HEK293 (cell line): ENCODE data around the gene SLC49A3.

Source experiments
- CTCF ChIA-PET: fragments of 350-600 bp; formaldehyde crosslinking; extraction: SDS; loops from one replicate; lab custom pipeline; 2021; ENCODE audit warnings: antibody characterized with exemption; lab: Yijun Ruan, JAX
- POLR2A ChIA-PET: fragments of 300-600 bp; formaldehyde crosslinking; extraction: SDS; loops from one replicate; lab custom pipeline; 2020; ENCODE audit warnings: antibody characterized with exemption, inconsistent platforms; lab: Yijun Ruan, JAX
- H3K27ac ChIP-seq: fragments of 200-500 bp; sonication (Bioruptor generic); 2 replicates; pipeline ENCODE4 v1.5.1; 2014; ENCODE audit warnings: low read depth, low read length, control low read depth, inconsistent platforms; ENCODE audit errors: extremely low read depth
- H3K36me3 ChIP-seq, 2 experiments: fragments of 200-500 bp in 1 of 2; sonication (Bioruptor generic) in 1 of 2; 1 replicate in 1 of 2; 2 replicates in 1 of 2; pipeline ENCODE4 v1.5.1; 2014 to 2017; ENCODE audit warnings: inconsistent platforms in 2 of 2, low read length in 2 of 2; ENCODE audit not compliant: control insufficient read depth in 2 of 2, insufficient read depth in 1 of 2
- H3K4me1 ChIP-seq: fragments of 200-500 bp; sonication (Bioruptor generic); 2 replicates; pipeline ENCODE4 v1.5.1; 2014; ENCODE audit warnings: mild to moderate bottlenecking, low read length, inconsistent platforms; ENCODE audit not compliant: control insufficient read depth, insufficient read depth
- H3K4me3 ChIP-seq: 2 replicates; pipeline ENCODE4 v1.5.1; 2011; ENCODE audit warnings: low read depth, mild to moderate bottlenecking, control low read depth, low read length, moderate library complexity
- H3K9me3 ChIP-seq: fragments of 200-500 bp; sonication (Bioruptor generic); 2 replicates; pipeline ENCODE4 v1.5.1; 2014; ENCODE audit warnings: low read depth, low read length, inconsistent platforms; ENCODE audit not compliant: control insufficient read depth, insufficient read depth
- BCL11A ChIP-seq: fragments of 450-650 bp; formaldehyde crosslinking; IDR thresholded peaks from 2 replicates; pipeline ENCODE4 v1.5.1; 2016; ENCODE audit warnings: low read depth, missing biosample characterization, missing genetic modification characterization
- BCL11B ChIP-seq: fragments of 450-650 bp; formaldehyde crosslinking; IDR thresholded peaks from 2 replicates; pipeline ENCODE4 v1.5.1; 2016; ENCODE audit warnings: low read depth, missing biosample characterization, missing genetic modification characterization
- KLF7 ChIP-seq: fragments of 450-650 bp; formaldehyde crosslinking; IDR thresholded peaks from 2 replicates; pipeline ENCODE4 v1.5.1; 2016; ENCODE audit warnings: missing biosample characterization, missing genetic modification characterization, borderline replicate concordance
- KLF8 ChIP-seq: fragments of 450-650 bp; formaldehyde crosslinking; IDR thresholded peaks from 2 replicates; pipeline ENCODE4 v1.5.1; 2016; ENCODE audit warnings: missing biosample characterization, missing genetic modification characterization
- TCF7L2 ChIP-seq: IDR thresholded peaks from 2 replicates; pipeline ENCODE4 v1.6.1; 2011; ENCODE audit warnings: low read depth, mild to moderate bottlenecking, inconsistent platforms, low read length, moderate library complexity, borderline replicate concordance
- YY1 ChIP-seq: fragments of 450-650 bp; formaldehyde crosslinking; IDR thresholded peaks from 2 replicates; pipeline ENCODE4 v1.5.1; 2018; ENCODE audit warnings: missing biosample characterization, missing genetic modification characterization
- ZBTB8A ChIP-seq: fragments of 450-650 bp; formaldehyde crosslinking; IDR thresholded peaks from 2 replicates; pipeline ENCODE4 v1.5.1; 2016; ENCODE audit warnings: missing biosample characterization, missing genetic modification characterization
- ZFP37 ChIP-seq: fragments of 450-650 bp; formaldehyde crosslinking; IDR thresholded peaks from 2 replicates; pipeline ENCODE4 v1.5.1; 2016; ENCODE audit warnings: missing biosample characterization, missing genetic modification characterization
- ZNF138 ChIP-seq: fragments of 450-650 bp; formaldehyde crosslinking; IDR thresholded peaks from 2 replicates; pipeline ENCODE4 v1.5.1; 2016; ENCODE audit warnings: missing biosample characterization, missing genetic modification characterization, borderline replicate concordance
- ZNF140 ChIP-seq: fragments of 450-650 bp; formaldehyde crosslinking; IDR thresholded peaks from 2 replicates; pipeline ENCODE4 v1.5.1; 2016; ENCODE audit warnings: missing biosample characterization, missing genetic modification characterization
- ZNF280C ChIP-seq: fragments of 450-650 bp; formaldehyde crosslinking; IDR thresholded peaks from 2 replicates; pipeline ENCODE4 v1.5.1; 2016; ENCODE audit warnings: missing biosample characterization, missing genetic modification characterization
- ZNF341 ChIP-seq: fragments of 450-650 bp; formaldehyde crosslinking; IDR thresholded peaks from 2 replicates; pipeline ENCODE4; 2016; ENCODE audit warnings: low read depth, missing biosample characterization, missing genetic modification characterization
- ZNF350 ChIP-seq: fragments of 450-650 bp; formaldehyde crosslinking; IDR thresholded peaks from 2 replicates; pipeline ENCODE4 v1.5.0; 2017; ENCODE audit warnings: missing biosample characterization, mild to moderate bottlenecking, missing genetic modification characterization
- ZNF423 ChIP-seq: fragments of 450-650 bp; formaldehyde crosslinking; IDR thresholded peaks from 2 replicates; pipeline ENCODE4 v1.5.1; 2016; ENCODE audit warnings: missing biosample characterization, missing genetic modification characterization
- ZNF449 ChIP-seq: fragments of 450-650 bp; formaldehyde crosslinking; IDR thresholded peaks from 2 replicates; pipeline ENCODE4 v1.5.1; 2017; ENCODE audit warnings: missing biosample characterization, mild to moderate bottlenecking, missing genetic modification characterization, moderate library complexity
- ZNF473 ChIP-seq: fragments of 450-650 bp; formaldehyde crosslinking; IDR thresholded peaks from 2 replicates; pipeline ENCODE4 v1.5.1; 2017; ENCODE audit warnings: missing biosample characterization, missing genetic modification characterization
- ZNF600 ChIP-seq: fragments of 450-650 bp; formaldehyde crosslinking; IDR thresholded peaks from 2 replicates; pipeline ENCODE4 v1.5.1; 2016; ENCODE audit warnings: missing biosample characterization, missing genetic modification characterization
- ZNF701 ChIP-seq: fragments of 450-650 bp; formaldehyde crosslinking; IDR thresholded peaks from 2 replicates; pipeline ENCODE4 v1.5.1; 2016; ENCODE audit warnings: missing biosample characterization, missing genetic modification characterization
- ZNF785 ChIP-seq: fragments of 450-650 bp; formaldehyde crosslinking; IDR thresholded peaks from 2 replicates; pipeline ENCODE4 v1.5.1; 2016; ENCODE audit warnings: missing biosample characterization, missing genetic modification characterization

Gene SLC49A3

GRCh38 chr4:657834-658667 is 30.9 kb downstream of the SLC49A3 start:
- H3K9me3 ChIP-seq = no peaks in the 10 kb centered on the region
- H3K4me3 ChIP-seq = no peak overlapping the region
- ChIA-PET POLR2A (no interaction called here), CTCF (no interaction called here)
- H3K4me1 ChIP-seq = no peaks in the 10 kb centered on the region
- TF ChIP-seq ZNF473 (tag by site-specific recombination) = no peak
- TF ChIP-seq ZFP37 (tag by site-specific recombination) = no peak
- no peak for TF ChIP-seq KLF7 (tag by site-specific recombination)
- no peak for TF ChIP-seq ZNF140
- no peak for TF ChIP-seq ZNF449 (tag by site-specific recombination)
- TF ChIP-seq ZNF138 = no peak
- TF ChIP-seq BCL11A (tag by site-specific recombination) = peak; percentile 75
- peak; percentile 83 for TF ChIP-seq BCL11B
- TF ChIP-seq ZBTB8A (tag by site-specific recombination) = no peak
- no peak for TF ChIP-seq ZNF423 (tag by site-specific recombination)
- no peaks in the 10 kb centered on the region for H3K36me3 ChIP-seq
- no peak overlapping the region for H3K27ac ChIP-seq

GRCh38 chr4:657338-657833 is 31.6 kb downstream of the SLC49A3 start:
- CTCF ChIA-PET = no interaction called here
- H3K36me3 ChIP-seq = no peaks in the 10 kb centered on the region
- TF ChIP-seq ZNF350 (no peak), ZNF473 (tag by site-specific recombination) (no peak), ZNF600 (no peak), ZNF785 (no peak), TCF7L2 (no peak), KLF8 (tag by site-specific recombination) (no peak), YY1 (tag by site-specific recombination) (no peak), ZNF280C (no peak), ZNF701 (tag by site-specific recombination) (no peak), ZNF341 (tag by site-specific recombination) (no peak)
- no peaks in the 10 kb centered on the region for H3K9me3 ChIP-seq
- H3K4me3 ChIP-seq = no peak overlapping the region
- H3K27ac ChIP-seq = no peak overlapping the region
- no peaks in the 10 kb centered on the region for H3K4me1 ChIP-seq
- POLR2A ChIA-PET = no interaction called here
